Measurements from ENCODE around the gene HCST.
A peak's percentile ranks its signal among the peaks of the same experiment; 100 is the strongest.

HCST gene

DNA sequence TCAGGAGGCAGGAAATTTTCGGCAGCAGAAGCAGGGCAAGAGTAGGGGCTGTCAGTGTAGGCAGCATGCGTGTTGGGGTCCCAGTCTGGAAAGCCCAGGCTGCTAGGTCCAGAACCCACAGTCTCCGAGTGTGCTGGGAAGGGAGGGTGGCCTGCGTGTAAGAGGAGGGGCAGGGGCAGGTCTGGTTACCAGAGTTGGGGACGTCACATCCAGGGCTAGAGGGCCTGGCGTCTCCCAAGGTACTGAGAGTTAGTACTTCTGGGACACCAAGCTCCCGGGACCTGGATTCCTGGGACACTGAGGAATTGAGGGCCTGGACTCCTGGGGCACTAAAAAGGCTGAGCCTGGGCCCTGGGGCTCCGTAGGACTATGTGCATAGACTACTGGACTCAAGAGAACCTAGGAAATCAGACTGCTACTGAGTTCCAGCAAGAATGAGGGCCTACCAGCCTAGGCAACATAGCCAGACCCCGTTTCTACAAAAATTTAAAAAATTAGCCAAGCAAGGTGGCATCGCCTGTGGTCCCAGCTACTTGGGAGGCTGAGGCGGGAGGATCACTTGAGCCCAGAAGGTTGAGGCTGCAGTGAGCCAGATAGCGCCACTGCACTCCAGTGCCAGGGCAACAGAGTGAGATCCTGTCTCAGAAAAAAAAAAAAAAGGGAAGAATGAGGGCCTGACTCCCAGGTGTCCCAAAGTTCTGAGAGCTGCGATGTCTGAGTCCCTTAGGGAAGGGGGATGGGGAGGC is 4.5 kb upstream of the HCST start:
- TF ChIP-seq, protein P1, sequence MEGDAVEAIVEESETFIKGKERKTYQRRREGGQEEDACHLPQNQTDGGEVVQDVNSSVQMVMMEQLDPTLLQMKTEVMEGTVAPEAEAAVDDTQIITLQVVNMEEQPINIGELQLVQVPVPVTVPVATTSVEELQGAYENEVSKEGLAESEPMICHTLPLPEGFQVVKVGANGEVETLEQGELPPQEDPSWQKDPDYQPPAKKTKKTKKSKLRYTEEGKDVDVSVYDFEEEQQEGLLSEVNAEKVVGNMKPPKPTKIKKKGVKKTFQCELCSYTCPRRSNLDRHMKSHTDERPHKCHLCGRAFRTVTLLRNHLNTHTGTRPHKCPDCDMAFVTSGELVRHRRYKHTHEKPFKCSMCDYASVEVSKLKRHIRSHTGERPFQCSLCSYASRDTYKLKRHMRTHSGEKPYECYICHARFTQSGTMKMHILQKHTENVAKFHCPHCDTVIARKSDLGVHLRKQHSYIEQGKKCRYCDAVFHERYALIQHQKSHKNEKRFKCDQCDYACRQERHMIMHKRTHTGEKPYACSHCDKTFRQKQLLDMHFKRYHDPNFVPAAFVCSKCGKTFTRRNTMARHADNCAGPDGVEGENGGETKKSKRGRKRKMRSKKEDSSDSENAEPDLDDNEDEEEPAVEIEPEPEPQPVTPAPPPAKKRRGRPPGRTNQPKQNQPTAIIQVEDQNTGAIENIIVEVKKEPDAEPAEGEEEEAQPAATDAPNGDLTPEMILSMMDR (IDR thresholded peaks at IDR 0.05; ENCODE audit: control insufficient read depth, extremely low read depth, insufficient read depth), result no peak
- no peak for DNase-seq (ENCODE audit: low read depth)
- peak overlapping the region; percentile 84 for H3K4me3 ChIP-seq (ENCODE audit: low read depth, low read length)

GRCh38 chr19:35898499-35898809 is 3.9 kb upstream of the HCST start:
- DNase-seq (ENCODE audit: low read depth), result no peak
- peak overlapping the region; percentile 84 for H3K4me3 ChIP-seq (ENCODE audit: low read depth, low read length)
- TF ChIP-seq, protein P1 (IDR thresholded peaks at IDR 0.05; ENCODE audit: control insufficient read depth, extremely low read depth, insufficient read depth), result no peak

- peak; percentile 51 for DNase-seq (ENCODE audit: low read depth)
- H3K4me3 ChIP-seq (ENCODE audit: low read depth, low read length), result peak overlapping the region; percentile 84
- TF ChIP-seq, protein P1 (IDR thresholded peaks at IDR 0.05; ENCODE audit: control insufficient read depth, extremely low read depth, insufficient read depth), result no peak
These were observed 2.6 kb upstream of the HCST start for GRCh38 chr19:35899547-35900214.

DNA sequence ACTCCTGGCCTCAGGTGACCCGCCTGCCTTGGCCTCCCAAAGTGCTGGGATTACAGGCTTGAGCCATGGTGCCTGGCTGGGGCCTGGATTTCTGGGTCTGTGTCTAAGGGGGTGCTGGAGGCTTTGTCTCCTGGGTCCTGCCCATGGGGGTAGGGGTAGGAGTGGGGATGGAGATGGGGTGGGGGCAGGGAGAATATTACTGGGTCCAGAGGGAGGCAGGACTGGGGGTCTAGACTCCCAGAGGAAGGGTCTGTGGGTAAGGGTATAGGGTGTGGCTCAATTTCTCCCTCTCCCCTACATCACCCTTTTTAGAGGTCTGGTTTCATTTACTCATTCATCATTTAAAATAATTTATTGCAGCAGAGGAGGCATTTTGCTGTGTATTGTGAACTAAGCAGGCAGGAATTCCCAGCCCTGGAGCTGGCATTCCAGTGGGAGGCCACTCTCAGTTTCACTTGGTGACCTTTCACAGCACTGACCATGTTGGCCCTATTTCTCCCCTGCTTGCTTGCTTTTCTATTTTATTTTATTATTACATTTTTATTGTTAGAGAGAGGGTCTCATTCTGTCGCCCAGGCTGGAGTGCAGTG is 1.2 kb upstream of the HCST start:
- H3K4me3 ChIP-seq (ENCODE audit: low read depth, low read length), result peak overlapping the region; percentile 84; the same call in 1 of the 2 replicates
- DNase-seq (ENCODE audit: low read depth), result no peak
- TF ChIP-seq, protein P1 (IDR thresholded peaks at IDR 0.05; ENCODE audit: control insufficient read depth, extremely low read depth, insufficient read depth), result no peak

DNA sequence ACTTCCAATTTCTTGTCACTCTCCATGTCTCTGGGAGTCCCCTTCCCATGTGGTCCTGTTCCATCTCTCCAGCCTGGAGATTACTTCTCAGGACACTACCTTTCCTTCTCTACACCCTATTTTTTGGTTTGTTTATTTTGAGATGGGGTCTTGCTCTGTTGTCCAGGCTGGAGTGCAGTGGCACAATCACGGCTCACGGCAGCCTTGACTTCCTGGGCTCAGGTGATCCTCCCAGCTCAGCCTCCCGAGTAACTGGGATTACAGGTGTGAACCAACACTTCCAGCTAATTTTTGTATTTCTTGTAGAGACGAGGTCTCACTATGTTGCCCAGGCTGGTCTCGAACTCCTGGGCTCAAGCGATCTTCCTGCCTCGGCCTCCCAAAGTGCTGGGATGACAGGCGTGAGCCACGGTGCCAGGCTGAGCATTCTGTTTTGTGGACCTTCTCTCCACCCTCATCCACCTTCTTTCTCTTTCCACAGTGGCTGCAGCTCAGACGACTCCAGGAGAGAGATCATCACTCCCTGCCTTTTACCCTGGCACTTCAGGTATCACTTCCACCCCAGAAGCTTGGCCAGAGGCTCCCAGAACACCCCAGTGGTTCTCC is 644 bp downstream of the HCST start:
- peak overlapping the region; percentile 43 for H3K4me3 ChIP-seq (ENCODE audit: low read depth, low read length)
- TF ChIP-seq, protein P1 (IDR thresholded peaks at IDR 0.05; ENCODE audit: control insufficient read depth, extremely low read depth, insufficient read depth), result no peak
- no peak for DNase-seq (ENCODE audit: low read depth)

DNA sequence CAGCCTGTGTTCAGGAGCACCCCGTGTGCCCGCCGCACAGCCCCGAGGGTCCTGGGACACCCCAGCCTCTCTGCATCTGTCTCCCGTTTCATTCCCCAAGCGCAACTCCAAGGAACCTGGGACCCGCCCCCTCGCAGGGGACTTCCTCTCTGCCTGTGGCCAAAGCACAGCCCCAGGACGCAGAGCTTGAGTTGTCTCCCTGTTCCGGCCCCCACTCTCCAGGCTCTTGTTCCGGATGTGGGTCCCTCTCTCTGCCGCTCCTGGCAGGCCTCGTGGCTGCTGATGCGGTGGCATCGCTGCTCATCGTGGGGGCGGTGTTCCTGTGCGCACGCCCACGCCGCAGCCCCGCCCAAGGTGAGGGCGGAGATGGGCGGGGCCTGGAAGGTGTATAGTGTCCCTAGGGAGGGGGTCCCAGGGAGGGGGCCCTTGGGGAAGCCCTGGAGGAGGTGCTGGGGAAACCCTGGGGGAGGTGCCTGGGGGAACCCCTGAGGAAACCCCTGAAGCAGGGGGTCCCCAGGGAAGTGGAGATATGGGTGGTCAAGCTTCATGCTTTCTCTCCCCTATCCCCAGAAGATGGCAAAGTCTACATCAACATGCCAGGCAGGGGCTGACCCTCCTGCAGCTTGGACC is 1.3 kb downstream of the HCST start:
- DNase-seq (ENCODE audit: low read depth), result no peak
- H3K4me3 ChIP-seq (ENCODE audit: low read depth, low read length), result peak overlapping the region; percentile 43
- TF ChIP-seq, protein P1 (IDR thresholded peaks at IDR 0.05; ENCODE audit: control insufficient read depth, extremely low read depth, insufficient read depth), result no peak

Measured in LNCaP clone FGC (cell line).